Tibial artery (tissue), 4 donors: Measurements from ENCODE around the gene PATJ.

ENCODE experiments used
- DNase-seq, 2 donors: peaks; one replicate each; pipeline ENCODE4 v3.0.0-alpha.2; 2019
- H3K27ac ChIP-seq, 2 donors: fragments of 200-600 bp; sonication (generic) in 1 of 2; 1 replicate in 1 of 2; 2 replicates in 1 of 2; pipeline ENCODE4 v1.5.1; 2018 to 2019; ENCODE audit warnings: mild to moderate bottlenecking in 1 of 2
- H3K27me3 ChIP-seq, 2 donors: fragments of 200-600 bp; sonication (generic) in 1 of 2; one replicate each; pipeline versions ENCODE4 v1.5.1 to v1.6.0; 2016 to 2019
- H3K36me3 ChIP-seq, 3 donors: fragments of 200-600 bp; sonication (generic) in 2 of 3; one replicate each; pipeline ENCODE4 v1.5.1; 2016 to 2019; ENCODE audit warnings: mild to moderate bottlenecking in 2 of 3
- H3K4me1 ChIP-seq, 4 donors: fragments of 200-600 bp; sonication (generic) in 2 of 4; 1 replicate in 3 of 4; 2 replicates in 1 of 4; pipeline ENCODE4 v1.5.1; 2016 to 2019
- H3K4me3 ChIP-seq, 2 donors: fragments of 200-600 bp; sonication (generic) in 1 of 2; 1 replicate in 1 of 2; 2 replicates in 1 of 2; pipeline ENCODE4 v1.5.1; 2018 to 2019; ENCODE audit warnings: mild to moderate bottlenecking in 2 of 2
- H3K9me3 ChIP-seq, 3 donors: fragments of 200-600 bp; sonication (generic) in 1 of 3; one replicate each; pipeline ENCODE4 v1.5.1; 2016 to 2019
- intact Hi-C: fragments of 100-400 bp; cut with DNase I; formaldehyde crosslinking; loops from one replicate; pipeline ENCODE4 v1.15.0; 2023; ENCODE audit warnings: low total_unique reads
- TF ChIP-seq, protein P1 (sequence below), 2 experiments: fragments of 200-600 bp in 1 of 2; fragments of 450-650 bp in 1 of 2; IDR thresholded peaks; one replicate each; pipeline ENCODE4 v1.5.1; 2017 to 2019; ENCODE audit warnings: antibody characterized with exemption in 2 of 2, mild to moderate bottlenecking in 1 of 2, moderate library complexity in 1 of 2

Gene PATJ

DNA sequence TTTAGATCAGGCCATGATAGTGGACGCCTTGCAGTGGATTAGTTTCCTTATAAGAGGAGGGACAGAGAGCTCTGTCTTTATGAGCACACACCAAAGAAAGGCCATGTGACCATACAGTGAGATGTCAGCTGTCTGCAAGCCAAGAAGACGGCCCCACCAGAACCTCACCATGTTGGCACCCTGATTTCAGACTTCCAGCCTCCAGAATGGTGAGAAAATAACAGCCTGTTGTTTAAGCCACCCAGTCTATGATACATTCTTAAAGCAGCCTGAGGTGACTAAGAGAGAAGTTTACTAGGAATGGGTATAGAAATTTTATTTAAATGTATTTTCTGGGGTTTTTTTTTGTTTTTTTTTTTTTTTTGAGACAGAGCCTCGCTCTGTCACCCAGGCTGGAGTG is 481.9 kb downstream of the PATJ start:
- TF ChIP-seq, protein P1, sequence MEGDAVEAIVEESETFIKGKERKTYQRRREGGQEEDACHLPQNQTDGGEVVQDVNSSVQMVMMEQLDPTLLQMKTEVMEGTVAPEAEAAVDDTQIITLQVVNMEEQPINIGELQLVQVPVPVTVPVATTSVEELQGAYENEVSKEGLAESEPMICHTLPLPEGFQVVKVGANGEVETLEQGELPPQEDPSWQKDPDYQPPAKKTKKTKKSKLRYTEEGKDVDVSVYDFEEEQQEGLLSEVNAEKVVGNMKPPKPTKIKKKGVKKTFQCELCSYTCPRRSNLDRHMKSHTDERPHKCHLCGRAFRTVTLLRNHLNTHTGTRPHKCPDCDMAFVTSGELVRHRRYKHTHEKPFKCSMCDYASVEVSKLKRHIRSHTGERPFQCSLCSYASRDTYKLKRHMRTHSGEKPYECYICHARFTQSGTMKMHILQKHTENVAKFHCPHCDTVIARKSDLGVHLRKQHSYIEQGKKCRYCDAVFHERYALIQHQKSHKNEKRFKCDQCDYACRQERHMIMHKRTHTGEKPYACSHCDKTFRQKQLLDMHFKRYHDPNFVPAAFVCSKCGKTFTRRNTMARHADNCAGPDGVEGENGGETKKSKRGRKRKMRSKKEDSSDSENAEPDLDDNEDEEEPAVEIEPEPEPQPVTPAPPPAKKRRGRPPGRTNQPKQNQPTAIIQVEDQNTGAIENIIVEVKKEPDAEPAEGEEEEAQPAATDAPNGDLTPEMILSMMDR (IDR thresholded peaks at IDR 0.05), result no peak
- Histone ChIP-seq H3K9me3 (no peaks in the 10 kb centered on the region), H3K27me3 (no peaks in the 10 kb centered on the region), H3K4me3 (no peak overlapping the region), H3K4me1 (no peaks in the 10 kb centered on the region), H3K27ac (no peak overlapping the region), H3K36me3 (no peaks in the 10 kb centered on the region)
- intact Hi-C loops, result no loop called here
- no peak for DNase-seq

DNA sequence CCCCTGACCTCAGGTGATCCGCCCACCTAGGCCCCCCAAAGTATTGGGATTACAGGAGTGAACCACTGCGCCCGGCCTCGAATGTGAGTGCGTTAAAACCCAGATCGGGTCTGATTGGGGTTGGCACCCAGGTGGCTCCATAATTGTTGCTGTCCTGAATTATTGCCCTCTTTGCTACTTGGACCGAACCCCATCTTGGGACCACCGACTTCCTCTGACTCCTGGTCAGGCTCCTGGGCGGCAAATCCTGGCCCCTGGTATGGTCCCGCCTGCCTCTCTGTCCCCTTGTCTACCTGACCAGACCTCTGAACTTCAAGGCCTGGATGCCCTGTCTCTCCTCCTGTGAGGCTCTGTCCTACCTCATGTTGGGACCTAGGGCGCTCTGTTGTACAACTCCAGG is 485.2 kb downstream of the PATJ start:
- peaks cover 0 to 2% of the 10 kb centered on the region in 2 donors for H3K27me3 ChIP-seq
- peak in 1 of 2 donors; percentile 39 for DNase-seq
- no peak overlapping the region for H3K4me3 ChIP-seq
- H3K27ac ChIP-seq, result no peak overlapping the region
- intact Hi-C loops, result no loop called here
- TF ChIP-seq, protein P1 (IDR thresholded peaks at IDR 0.05), result no peak
- H3K36me3 ChIP-seq, result no peaks in the 10 kb centered on the region
- no peaks in the 10 kb centered on the region for H3K4me1 ChIP-seq
- H3K9me3 ChIP-seq, result no peaks in the 10 kb centered on the region
